HAP-1 (cell line): ENCODE measurements around the gene LARP4.
A peak's percentile ranks its signal among the peaks of the same experiment; 100 is the strongest.
"Not testable (repeated sequence)": the region's sequence is repeated elsewhere in the genome, so short reads cannot be mapped to it uniquely, and the experiment has no call there.

Experiments used
- DNase-seq, 2 experiments: peaks; one replicate each; pipeline ENCODE4 v3.0.0-alpha.2; 2016 to 2020; ENCODE audit warnings: low spot score in 2 of 2
- H3K27me3 ChIP-seq: fragments of 250-450 bp; sonication (Bioruptor Pico); 2 replicates; pipeline ENCODE4 v1.5.1; 2020; ENCODE audit warnings: low read depth, mild to moderate bottlenecking, moderate library complexity
- H3K36me3 ChIP-seq: fragments of 250-450 bp; sonication (Bioruptor Pico); replicated peaks from 2 replicates; pipeline ENCODE4 v1.5.1; 2020; ENCODE audit warnings: mild to moderate bottlenecking
- H3K4me1 ChIP-seq: fragments of 250-450 bp; sonication (Bioruptor Pico); 2 replicates; pipeline ENCODE4 v1.5.1; 2020; ENCODE audit warnings: mild to moderate bottlenecking
- H3K4me3 ChIP-seq: fragments of 250-450 bp; sonication (Bioruptor Pico); 2 replicates; pipeline ENCODE4 v1.5.1; 2020; ENCODE audit warnings: mild to moderate bottlenecking, moderate library complexity
- H3K9me3 ChIP-seq: fragments of 250-450 bp; sonication (Bioruptor Pico); 2 replicates; pipeline ENCODE4 v1.5.1; 2020; ENCODE audit warnings: mild to moderate bottlenecking, moderate library complexity
- in situ Hi-C: fragments of 300-500 bp; cut with MboI; formaldehyde crosslinking; loops from 3 replicates; pipeline ENCODE4 v1.14.3; 2020; ENCODE audit warnings: low sequenced_read_pairs, inconsistent platforms, mixed read lengths

LARP4 gene

DNA sequence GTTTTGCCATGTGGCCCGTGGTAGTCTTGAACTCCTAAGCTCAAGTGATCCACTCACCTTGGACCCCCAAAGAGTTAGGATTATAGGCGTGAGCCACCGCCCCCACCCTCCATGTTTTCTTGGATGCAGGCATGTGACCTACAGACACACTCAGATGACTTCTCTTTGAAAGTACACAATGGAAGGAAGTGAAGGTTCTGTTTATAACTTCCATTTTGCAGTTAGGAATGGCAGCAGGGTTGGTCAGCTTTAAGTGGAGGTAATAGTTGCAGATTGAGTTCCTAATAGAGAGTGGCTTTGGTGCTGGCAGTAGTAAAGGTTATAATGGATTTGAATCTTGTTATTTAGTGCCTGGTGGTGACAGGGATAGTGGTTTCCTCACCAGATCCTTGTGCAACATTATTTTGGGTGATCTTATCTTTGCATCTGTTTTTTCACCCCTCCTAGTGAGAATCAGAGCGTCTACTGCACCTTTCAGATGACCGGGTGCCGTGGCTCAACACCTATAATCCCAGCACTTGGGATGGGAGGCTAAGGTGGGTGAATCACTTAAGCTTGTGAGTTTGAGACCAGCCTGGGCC is 15.3 kb downstream of the LARP4 start:
- no peak for DNase-seq
- Histone ChIP-seq H3K27me3 (no peaks in the 10 kb centered on the region), H3K36me3 (peaks cover 20% of the 10 kb centered on the region), H3K4me3 (no peak overlapping the region), H3K4me1 (peaks cover 5% of the 10 kb centered on the region; the same call in 1 of the 2 replicates), H3K9me3 (no peaks in the 10 kb centered on the region)
- in situ Hi-C loops = no loop called here

DNA sequence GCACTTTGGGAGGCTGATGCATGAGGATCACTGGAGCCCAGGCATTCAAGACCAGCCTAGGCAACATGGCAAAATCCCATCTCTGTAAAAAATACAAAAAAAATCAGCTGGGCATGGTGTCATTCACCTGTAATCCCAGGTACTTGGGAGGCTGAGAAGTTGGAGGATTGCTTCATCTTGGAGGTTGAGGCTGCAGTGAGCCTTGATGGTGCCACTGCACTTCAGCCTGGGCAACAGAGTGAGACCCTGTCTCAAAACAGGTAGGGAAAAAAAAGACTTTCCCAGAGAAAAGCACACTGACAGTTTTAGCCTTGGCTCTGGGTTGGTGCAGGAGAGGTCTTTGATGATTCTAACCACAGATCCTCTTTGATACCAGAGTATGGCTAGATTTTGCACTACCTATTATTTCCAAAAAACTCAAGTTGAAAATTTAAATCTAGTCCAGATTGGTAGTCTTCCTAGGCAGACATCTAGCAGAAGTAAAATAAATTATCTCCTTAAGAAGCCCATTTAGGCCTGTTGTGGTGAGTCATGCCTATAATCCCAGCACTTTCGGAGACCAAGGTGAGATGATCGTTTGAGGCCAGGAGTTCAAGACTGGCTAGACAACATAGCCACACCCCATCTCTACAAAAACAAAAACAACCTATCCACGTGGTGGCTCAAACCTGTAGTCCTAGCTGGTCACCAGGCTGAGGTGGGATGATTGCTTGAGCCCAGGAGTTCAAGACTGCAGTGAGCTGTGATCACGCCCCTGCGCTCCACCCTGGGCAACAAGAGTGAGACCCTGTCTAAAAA is 18.6 kb downstream of the LARP4 start:
- in situ Hi-C loops = no loop called here
- H3K4me1 ChIP-seq = no peaks in the 10 kb centered on the region
- no peak overlapping the region for H3K4me3 ChIP-seq
- peaks cover 12% of the 10 kb centered on the region for H3K36me3 ChIP-seq
- H3K27me3 ChIP-seq = no peaks in the 10 kb centered on the region
- DNase-seq = no peak
- no peaks in the 10 kb centered on the region for H3K9me3 ChIP-seq

DNA sequence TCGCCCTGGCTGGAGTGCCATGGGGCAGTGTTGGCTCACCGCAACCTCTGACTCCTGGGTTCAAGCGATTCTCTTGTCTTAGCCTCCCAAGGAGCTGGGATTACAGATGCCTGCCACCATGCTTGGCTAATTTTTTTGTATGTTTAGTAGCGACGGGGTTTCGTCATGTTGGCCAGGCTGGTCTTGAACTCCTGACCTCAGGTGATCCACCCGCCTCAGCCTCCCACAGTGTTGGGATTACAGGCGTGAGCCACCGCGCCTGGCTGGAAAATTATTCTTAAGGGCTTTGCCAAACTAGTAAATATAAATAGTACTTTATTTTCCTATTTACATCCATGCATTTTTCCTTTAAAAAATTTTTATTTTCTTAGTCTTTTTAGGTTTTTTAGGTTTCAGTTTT is 22.2 kb downstream of the LARP4 start:
- H3K36me3 ChIP-seq, in situ Hi-C loops, H3K4me1 ChIP-seq, DNase-seq, H3K4me3 ChIP-seq, H3K27me3 ChIP-seq, H3K9me3 ChIP-seq: not testable (repeated sequence)

DNA sequence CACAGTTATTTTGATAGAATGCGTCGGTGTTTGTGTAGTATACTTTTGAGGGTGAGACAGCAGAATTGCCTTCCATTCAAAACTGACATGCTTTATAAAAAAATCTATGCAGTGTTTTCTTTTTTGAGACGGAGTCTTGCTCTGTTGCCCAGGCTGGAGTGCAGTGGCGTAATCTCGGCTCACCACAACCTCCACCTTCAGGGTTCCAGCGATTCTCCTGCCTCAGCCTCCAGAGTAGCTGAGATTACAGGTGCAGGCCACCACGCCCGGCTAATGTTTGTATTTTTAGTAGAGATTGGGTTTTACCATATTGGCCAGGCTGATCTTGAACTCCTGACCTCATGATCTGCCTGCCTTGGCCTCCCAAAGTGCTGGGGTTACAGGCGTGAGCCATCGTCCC is 22.7 kb downstream of the LARP4 start:
- H3K27me3 ChIP-seq, H3K36me3 ChIP-seq, H3K4me3 ChIP-seq, H3K4me1 ChIP-seq, DNase-seq, H3K9me3 ChIP-seq, in situ Hi-C loops: not testable (repeated sequence)

DNA sequence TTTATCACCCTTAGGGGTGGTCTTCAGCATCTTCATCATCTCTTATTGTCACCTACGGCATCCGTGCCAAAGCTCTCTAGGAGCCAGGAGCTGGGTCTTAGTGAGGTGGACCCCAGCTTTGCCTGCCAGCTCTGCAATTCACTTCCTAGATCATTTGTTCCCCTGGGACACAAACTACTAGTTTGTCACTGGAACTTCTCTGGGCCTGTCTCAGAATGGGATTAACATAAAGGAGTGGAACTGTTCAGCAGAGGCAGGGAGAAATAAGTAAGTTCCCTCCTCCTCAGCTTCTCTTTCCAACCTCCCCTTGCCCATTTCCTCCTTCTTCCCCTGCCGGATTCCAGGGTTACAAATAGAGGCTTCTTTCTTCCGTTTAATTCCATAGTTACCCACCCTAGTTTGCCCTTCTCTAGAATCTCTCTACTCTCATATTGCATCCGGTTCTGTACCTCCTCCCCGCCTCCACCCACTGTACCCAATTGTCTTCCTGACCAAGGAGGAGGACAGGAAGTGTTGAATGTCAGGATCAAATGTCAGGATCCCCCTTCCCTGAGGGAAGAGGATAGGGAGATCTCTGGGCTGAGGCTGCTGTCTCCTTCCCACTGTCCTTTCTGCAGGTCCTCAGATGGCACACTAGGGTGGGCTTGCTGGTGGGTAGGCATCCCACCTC is 25.0 kb downstream of the LARP4 start:
- in situ Hi-C loops = no loop called here
- no peaks in the 10 kb centered on the region for H3K27me3 ChIP-seq
- peaks cover 10% of the 10 kb centered on the region for H3K4me1 ChIP-seq
- H3K4me3 ChIP-seq = no peak overlapping the region
- peaks cover 26% of the 10 kb centered on the region for H3K36me3 ChIP-seq
- no peak for DNase-seq
- no peaks in the 10 kb centered on the region for H3K9me3 ChIP-seq

DNA sequence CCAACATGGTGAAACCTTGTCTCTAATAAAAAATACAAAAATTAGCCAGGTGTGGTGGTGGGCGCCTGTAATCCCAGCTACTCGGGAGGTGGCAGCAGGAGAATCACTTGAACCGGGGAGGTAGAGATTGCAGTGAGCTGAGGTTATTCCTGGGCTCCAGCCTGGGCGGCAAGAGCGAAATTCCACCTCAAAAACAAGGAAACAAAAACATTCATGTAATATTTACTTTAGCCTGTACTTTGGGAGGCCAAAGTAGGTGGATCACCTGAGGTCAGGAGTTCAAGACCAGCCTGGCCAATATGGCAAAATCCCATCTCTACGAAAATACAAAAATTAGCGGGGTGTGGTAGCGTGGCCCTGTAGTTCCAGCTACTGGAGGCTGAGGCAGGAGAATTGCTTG is 31.0 kb downstream of the LARP4 start:
- H3K4me3 ChIP-seq, in situ Hi-C loops, H3K27me3 ChIP-seq, H3K4me1 ChIP-seq, H3K9me3 ChIP-seq, DNase-seq: not testable (repeated sequence)
- peaks cover 72% of the 10 kb centered on the region for H3K36me3 ChIP-seq

DNA sequence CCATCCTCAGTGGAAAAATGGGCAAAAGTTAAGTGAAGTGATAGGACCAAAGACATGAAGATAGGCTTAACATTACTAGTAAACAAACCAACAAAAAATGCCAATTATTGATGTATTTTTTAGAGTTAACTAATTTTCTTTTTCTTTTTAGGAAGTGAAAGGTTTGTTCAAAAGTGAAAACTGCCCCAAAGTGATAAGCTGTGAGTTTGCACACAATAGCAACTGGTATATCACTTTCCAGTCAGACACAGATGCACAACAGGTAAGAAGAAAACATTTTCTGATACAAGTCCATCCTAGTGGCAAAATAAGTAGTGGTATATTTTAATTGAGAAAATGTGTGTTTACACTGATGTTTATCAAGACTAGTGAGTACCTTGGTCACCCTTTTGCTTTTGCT is 39.6 kb downstream of the LARP4 start:
- Histone ChIP-seq H3K4me1 (peaks cover 5% of the 10 kb centered on the region), H3K36me3 (peaks cover 74% of the 10 kb centered on the region)
- in situ Hi-C loops = no loop called here

DNA sequence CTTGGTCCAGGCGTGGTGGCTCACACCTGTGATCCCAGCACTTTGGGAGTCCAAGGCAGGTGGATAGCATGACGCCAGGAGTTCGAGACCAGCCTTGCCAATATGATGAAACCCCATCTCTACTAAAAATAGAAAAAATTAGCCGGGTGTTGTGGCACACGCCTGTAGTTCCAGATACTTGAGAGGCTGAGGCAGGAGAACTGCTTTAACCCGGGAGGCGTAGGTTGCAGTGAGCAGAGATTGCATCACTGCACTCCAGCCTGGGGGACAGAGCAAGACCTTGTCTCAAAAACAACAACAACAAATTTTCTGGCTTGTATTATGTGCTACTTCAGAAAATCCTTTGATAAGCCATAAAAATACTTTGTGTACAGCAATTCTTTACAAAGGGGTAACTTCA is 41.1 kb downstream of the LARP4 start:
- H3K9me3 ChIP-seq = no peaks in the 10 kb centered on the region
- peaks cover 5% of the 10 kb centered on the region for H3K4me1 ChIP-seq
- no peak overlapping the region for H3K4me3 ChIP-seq
- in situ Hi-C loops = no loop called here
- no peak for DNase-seq
- peaks cover 72% of the 10 kb centered on the region for H3K36me3 ChIP-seq
- H3K27me3 ChIP-seq = no peaks in the 10 kb centered on the region

More for the DNA sequence above, 39.6 kb downstream of the LARP4 start:
- Histone ChIP-seq H3K27me3 (no peaks in the 10 kb centered on the region), H3K9me3 (no peaks in the 10 kb centered on the region), H3K4me3 (no peak overlapping the region)
- DNase-seq = no peak

DNA sequence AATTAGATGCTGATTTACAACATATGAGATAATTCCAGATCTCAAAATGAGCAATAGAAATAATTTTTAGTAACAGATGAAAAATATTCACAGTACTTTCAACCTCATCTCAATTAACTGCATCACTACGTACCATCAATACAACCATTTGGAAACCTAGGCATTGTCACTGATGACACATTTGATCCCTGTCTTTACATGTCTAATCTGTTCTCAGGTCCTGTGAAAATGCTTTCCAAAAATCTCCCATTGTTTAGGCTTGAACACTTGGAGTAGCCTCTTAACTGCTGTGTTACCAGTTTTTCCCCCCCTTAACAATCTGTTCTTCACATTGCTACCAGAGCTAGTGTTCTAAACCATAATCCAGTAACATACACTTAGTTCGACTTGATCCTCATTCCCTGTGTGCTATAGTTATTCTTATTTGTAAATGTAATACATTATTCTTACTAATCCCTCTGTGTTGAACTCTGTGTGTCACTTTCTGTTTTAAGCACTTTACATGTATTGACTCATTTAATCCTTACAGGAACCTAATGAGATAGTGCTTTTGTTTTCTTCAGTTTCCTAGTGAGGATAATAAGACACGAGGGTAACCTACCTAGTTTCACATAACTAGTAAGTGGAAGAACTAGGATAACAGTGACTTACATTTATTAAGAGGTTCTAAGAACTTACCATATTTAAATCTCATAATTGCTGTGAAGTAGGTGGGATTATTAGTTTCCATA is 41.7 kb downstream of the LARP4 start:
- H3K4me1 ChIP-seq = peaks cover 5% of the 10 kb centered on the region
- peaks cover 72% of the 10 kb centered on the region for H3K36me3 ChIP-seq
- H3K4me3 ChIP-seq = no peak overlapping the region
- peak in 1 of 2 experiments; percentile 23 for DNase-seq
- no peaks in the 10 kb centered on the region for H3K27me3 ChIP-seq
- H3K9me3 ChIP-seq = no peaks in the 10 kb centered on the region
- in situ Hi-C loops = no loop called here

DNA sequence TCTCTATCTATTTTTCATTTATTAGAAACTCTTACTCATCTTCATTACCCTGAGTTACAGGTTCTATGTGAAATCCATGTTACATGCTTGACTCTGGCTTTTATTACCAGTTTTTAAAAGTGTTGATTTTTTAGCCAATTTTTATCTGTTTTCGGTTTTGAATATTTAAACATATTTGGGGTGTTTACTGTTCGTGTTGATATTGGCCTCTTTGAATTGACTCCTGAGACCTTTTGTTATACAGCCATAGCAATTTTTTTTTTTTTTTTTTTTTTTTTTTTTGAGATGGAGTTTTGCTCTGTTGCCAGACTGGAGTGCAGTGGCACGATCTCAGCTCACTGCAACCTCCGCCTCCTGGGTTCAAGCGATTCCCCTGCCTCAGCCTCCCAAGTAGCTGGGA is 49.0 kb downstream of the LARP4 start:
- H3K27me3 ChIP-seq, DNase-seq, H3K9me3 ChIP-seq, in situ Hi-C loops, H3K4me1 ChIP-seq, H3K4me3 ChIP-seq: not testable (repeated sequence)
- H3K36me3 ChIP-seq = peaks cover 57% of the 10 kb centered on the region

DNA sequence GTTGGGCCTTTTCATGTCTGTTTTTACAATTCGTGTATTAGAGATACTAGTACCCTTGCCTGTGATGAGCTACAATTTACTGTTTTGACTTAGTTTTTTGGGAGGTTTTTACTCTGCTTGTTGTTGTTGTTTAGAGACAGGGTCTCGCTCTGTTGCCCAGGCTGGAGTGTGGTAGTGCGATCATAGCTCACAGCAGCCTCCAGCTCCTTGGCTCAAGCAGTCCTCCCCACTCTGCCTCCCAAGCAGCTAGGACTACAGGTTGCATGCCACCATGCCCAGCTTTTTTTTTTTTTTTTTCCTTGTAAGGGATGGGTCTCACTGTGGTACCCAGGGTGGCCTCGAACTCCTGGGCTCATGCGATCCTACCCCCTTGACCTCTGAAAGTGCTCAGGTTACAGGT is 52.1 kb downstream of the LARP4 start:
- Histone ChIP-seq H3K27me3 (0 out of 2 replicates have a peak, but pooled peaks cover 2% of the 10 kb centered on the region), H3K4me3 (no peak overlapping the region), H3K9me3 (no peaks in the 10 kb centered on the region), H3K4me1 (0 out of 2 replicates have a peak, but pooled peaks cover 4% of the 10 kb centered on the region), H3K36me3 (peaks cover 42% of the 10 kb centered on the region)
- no peak for DNase-seq
- in situ Hi-C loops = no loop called here

DNA sequence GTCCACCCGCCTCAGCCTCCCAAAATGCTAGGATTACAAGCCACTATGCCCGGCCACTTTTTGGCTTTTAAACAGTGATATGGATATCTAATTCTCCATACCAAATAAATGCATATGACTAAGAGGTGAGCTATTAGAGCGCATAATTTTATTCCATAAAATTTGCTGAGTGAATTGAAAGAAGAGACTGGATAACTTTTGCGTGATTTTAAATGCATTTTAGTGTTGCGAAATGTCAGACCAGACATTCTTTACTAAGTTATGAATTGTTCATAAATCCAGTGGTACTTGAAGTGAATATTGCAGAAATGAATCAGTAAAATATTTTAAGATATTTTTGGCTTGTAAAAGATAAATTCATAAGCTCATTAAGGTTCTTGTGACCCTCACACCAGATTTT is 53.2 kb downstream of the LARP4 start:
- H3K4me1 ChIP-seq = 0 out of 2 replicates have a peak, but pooled peaks cover 4% of the 10 kb centered on the region
- DNase-seq = no peak
- H3K36me3 ChIP-seq = peaks cover 41% of the 10 kb centered on the region

DNA sequence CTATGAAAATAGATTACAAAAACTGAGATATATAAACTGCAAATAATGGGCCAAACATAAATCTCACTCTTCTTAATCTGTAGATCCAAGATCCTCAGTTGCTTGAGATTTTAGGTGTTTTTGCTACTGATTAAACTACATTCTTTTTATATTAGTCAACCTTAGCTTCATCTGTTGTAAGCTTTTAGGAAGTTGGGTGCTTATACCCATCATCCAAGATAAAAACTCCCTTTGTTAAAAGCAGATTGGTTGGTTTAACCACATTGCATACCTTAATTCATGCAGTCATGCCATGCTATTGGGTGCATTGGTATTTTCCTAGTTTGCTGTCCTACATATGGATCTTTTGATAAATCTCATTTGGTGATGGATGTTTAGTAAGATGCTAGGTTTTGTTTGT is 57.9 kb downstream of the LARP4 start:
- Histone ChIP-seq H3K27me3 (0 out of 2 replicates have a peak, but pooled peaks cover 2% of the 10 kb centered on the region), H3K36me3 (peaks cover 28% of the 10 kb centered on the region), H3K4me1 (0 out of 2 replicates have a peak, but pooled peaks cover 2% of the 10 kb centered on the region), H3K9me3 (no peaks in the 10 kb centered on the region), H3K4me3 (no peak overlapping the region)
- in situ Hi-C loops = no loop called here
- no peak for DNase-seq

More for the DNA sequence above, 53.2 kb downstream of the LARP4 start:
- in situ Hi-C loops = no loop called here
- 0 out of 2 replicates have a peak, but pooled peaks cover 2% of the 10 kb centered on the region for H3K27me3 ChIP-seq
- H3K4me3 ChIP-seq = no peak overlapping the region
- H3K9me3 ChIP-seq = no peaks in the 10 kb centered on the region
